Cardiac muscle cell (in vitro differentiated cells and primary cell): ENCODE measurements around the gene ATMIN. TPM values are rescaled to one million over a fixed set of nuclear protein-coding genes. Genes with fewer than 3 reads are reported as not detected.

Source experiments
- DNase-seq, 2 donors: peaks; one replicate each; pipeline versions ENCODE4 v3.0.0 to v3.0.0-alpha.2; 2010 to 2017; ENCODE audit warnings: low read depth in 1 of 2, low spot score in 1 of 2
- H3K27ac ChIP-seq: fragments of 200-600 bp; sonication (generic); 2 replicates; pipeline ENCODE4 v1.5.1; 2016
- H3K27me3 ChIP-seq: fragments of 200-600 bp; sonication (generic); 2 replicates; pipeline ENCODE4 v1.6.0; 2016; ENCODE audit warnings: control low read depth
- H3K36me3 ChIP-seq: fragments of 200-600 bp; sonication (generic); 2 replicates; pipeline ENCODE4 v1.5.1; 2016; ENCODE audit warnings: control low read depth
- H3K4me1 ChIP-seq: fragments of 200-600 bp; sonication (generic); 2 replicates; pipeline ENCODE4 v1.8.1; 2017; ENCODE audit warnings: low read depth, mild to moderate bottlenecking, mixed run types
- H3K4me3 ChIP-seq: fragments of 200-600 bp; sonication (generic); 2 replicates; pipeline ENCODE4 v1.5.1; 2016; ENCODE audit warnings: mild to moderate bottlenecking
- H3K9me3 ChIP-seq: fragments of 200-600 bp; sonication (generic); 2 replicates; pipeline ENCODE4 v1.5.1; 2017; ENCODE audit warnings: low read depth, mild to moderate bottlenecking, control low read depth
- polyA plus RNA-seq: library from polyadenylated mRNA; unstranded; fragments of >200 nt; fragmentation: Nextera tagmentation; extraction: Ambion mirVana; gene quantifications from 2 replicates; pipeline ENCODE4 v1.2.1, GENCODE V29; 2016
- total RNA-seq: library from RNA; depleted of rRNA; stranded (reverse); fragments of >200 nt; gene quantifications from 2 replicates; pipeline ENCODE4 v1.2.3, GENCODE V29; 2016
- TF ChIP-seq, protein P1 (sequence below): IDR thresholded peaks from 2 replicates; pipeline ENCODE4 v1.5.1; 2012; ENCODE audit warnings: low read depth, mild to moderate bottlenecking, low read length

ATMIN gene
- total and polyA plus RNA-seq, 2 experiments from 2014 or later: 25.9 to 36.5 TPM

DNA sequence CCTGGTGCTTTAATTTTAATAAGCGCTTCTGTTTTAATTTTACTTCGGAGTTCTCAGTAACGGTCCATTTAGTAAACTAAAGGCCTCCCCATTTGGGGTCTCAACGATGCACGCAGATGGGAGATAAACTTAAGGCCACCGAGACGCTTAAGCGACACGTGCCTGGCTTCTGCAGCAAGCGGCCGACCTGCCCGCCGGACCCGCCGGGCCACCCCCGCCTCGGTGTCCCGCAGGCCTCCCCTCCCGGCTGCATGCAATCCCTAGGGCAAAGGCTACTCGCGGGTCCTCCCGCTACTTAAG is 60.0 kb downstream of the ATMIN start:
- no peak for DNase-seq
- H3K4me1 ChIP-seq: no peaks in the 10 kb centered on the region

DNA sequence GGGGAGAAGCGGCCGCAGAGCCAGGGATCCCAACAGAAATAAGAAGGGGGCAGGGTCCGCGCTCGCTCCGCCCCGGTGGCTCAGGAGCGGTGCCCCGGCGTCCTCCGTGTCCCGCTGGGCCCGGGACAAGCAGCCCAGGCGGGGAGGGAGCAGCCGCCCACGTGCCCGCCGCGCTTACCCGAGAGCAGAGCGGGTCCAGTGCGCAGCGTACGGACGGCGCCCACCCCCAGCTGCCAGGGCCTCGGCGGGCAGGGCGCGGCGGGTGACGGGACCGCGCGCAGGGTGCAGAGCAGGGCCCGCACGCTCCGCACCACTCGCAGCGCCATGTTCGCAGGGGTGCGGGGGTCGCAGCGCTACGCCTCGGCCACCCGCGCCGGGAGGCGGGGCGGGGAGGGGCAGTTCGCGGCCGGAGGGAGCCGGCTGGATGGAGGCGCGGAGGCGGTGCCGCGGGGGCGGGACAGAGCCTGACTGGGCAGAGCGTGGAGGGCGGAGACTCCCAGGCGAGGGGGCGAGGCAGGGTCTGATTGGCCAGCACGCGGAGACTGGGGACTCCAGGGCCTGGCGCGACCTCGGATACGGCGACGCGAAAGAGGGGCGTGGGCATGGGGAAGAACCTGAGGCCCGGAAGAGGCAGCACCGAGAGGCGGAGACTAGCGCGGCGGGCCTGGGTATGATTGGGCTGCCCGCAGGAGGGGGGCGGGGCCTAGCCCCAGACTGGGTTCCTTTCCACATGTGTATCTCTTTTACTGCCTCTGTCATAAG is 60.5 kb downstream of the ATMIN start, which contains the start of gene GCSH:
Gene GCSH (minus strand): TSS at position 443 of the 762 bp plus-strand sequence. CDS start 117 bp downstream, at position 326.
- Histone ChIP-seq H3K4me3 (peak within 1 kb of the TSS; percentile 73), H3K36me3 (no peaks in the 10 kb centered on the region), H3K9me3 (no peaks in the 10 kb centered on the region), H3K4me1 (no peaks in the 10 kb centered on the region), H3K27me3 (no peaks in the 10 kb centered on the region), H3K27ac (peak within 1 kb of the TSS; percentile 69)
- peak; percentile 99 to 100 for DNase-seq
- TF ChIP-seq, protein P1, sequence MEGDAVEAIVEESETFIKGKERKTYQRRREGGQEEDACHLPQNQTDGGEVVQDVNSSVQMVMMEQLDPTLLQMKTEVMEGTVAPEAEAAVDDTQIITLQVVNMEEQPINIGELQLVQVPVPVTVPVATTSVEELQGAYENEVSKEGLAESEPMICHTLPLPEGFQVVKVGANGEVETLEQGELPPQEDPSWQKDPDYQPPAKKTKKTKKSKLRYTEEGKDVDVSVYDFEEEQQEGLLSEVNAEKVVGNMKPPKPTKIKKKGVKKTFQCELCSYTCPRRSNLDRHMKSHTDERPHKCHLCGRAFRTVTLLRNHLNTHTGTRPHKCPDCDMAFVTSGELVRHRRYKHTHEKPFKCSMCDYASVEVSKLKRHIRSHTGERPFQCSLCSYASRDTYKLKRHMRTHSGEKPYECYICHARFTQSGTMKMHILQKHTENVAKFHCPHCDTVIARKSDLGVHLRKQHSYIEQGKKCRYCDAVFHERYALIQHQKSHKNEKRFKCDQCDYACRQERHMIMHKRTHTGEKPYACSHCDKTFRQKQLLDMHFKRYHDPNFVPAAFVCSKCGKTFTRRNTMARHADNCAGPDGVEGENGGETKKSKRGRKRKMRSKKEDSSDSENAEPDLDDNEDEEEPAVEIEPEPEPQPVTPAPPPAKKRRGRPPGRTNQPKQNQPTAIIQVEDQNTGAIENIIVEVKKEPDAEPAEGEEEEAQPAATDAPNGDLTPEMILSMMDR: no peak

More for the DNA sequence above, 60.0 kb downstream of the ATMIN start:
- H3K4me3 ChIP-seq: peak overlapping the region; percentile 73
- no peaks in the 10 kb centered on the region for H3K27me3 ChIP-seq
- TF ChIP-seq, protein P1: no peak
- H3K27ac ChIP-seq: peak overlapping the region; percentile 69
- H3K36me3 ChIP-seq: no peaks in the 10 kb centered on the region
- no peaks in the 10 kb centered on the region for H3K9me3 ChIP-seq

DNA sequence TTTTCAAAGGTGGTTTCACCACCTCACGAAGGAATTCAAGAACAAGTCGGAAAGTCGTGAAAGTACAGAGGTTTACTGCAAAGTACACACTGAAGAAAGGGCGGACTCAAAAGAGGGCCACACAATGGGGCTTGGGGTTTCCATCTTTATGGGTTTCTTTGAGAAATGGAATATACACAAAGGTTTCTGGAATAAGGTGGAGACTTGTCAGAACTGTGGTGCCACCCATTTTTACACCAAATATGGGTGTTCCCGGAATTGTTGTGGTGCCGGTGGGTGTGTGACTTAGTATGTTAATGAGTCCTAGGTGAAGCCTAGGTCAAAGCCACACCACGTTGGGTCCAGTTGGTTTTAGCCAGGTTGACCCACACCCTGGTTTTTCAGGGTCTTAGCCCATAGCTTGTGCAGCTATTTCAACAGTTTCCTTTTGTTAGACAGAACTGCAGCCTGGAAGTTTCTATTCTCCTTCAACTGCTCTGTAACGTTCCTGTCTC is 61.1 kb downstream of the ATMIN start:
- no peaks in the 10 kb centered on the region for H3K9me3 ChIP-seq
- no peak overlapping the region for H3K4me3 ChIP-seq
- H3K27ac ChIP-seq: no peak overlapping the region
- DNase-seq: no peak
- TF ChIP-seq, protein P1: no peak
- no peaks in the 10 kb centered on the region for H3K4me1 ChIP-seq
- no peaks in the 10 kb centered on the region for H3K36me3 ChIP-seq
- H3K27me3 ChIP-seq: no peaks in the 10 kb centered on the region

Other genes starting within 250 kb of the ATMIN start
- 0.74 and 0.99 TPM in 2 replicates for gene CDYL2, start 231.2 kb upstream of the ATMIN start, total RNA-seq
- 0.54 and 0.95 TPM in 2 replicates for gene CDYL2, start 231.2 kb upstream of the ATMIN start, polyA plus RNA-seq
- 41.3 and 61.1 TPM in 2 replicates for gene CMC2, start 29.0 kb upstream of the ATMIN start, total RNA-seq
- 138 and 153 TPM in 2 replicates for gene CMC2, start 29.0 kb upstream of the ATMIN start, polyA plus RNA-seq
- 9.1 and 16.3 TPM in 2 replicates for gene CENPN, start 28.6 kb upstream of the ATMIN start, total RNA-seq
- 22.1 and 28.7 TPM in 2 replicates for gene CENPN, start 28.6 kb upstream of the ATMIN start, polyA plus RNA-seq
- 0.60 and 1.9 TPM in 2 replicates for gene C16orf46, start 41.4 kb downstream of the ATMIN start, total RNA-seq
- gene C16orf46, start 41.4 kb downstream of the ATMIN start, polyA plus RNA-seq: 0.60 and 1.7 TPM in 2 replicates
- gene GCSH, start 60.6 kb downstream of the ATMIN start, total RNA-seq: 15.8 and 26.1 TPM in 2 replicates
- gene GCSH, start 60.6 kb downstream of the ATMIN start, polyA plus RNA-seq: 56.2 and 78.9 TPM in 2 replicates
- gene BCO1, start 202.8 kb downstream of the ATMIN start, total RNA-seq: not detected in 2 replicates
- gene BCO1, start 202.8 kb downstream of the ATMIN start, polyA plus RNA-seq: not detected in 2 replicates